Central memory CD8-positive, alpha-beta T cell (primary cell): ENCODE measurements around the gene CACNA2D3.

Source experiments
- ATAC-seq: fragments of 150-1000 bp; cut with Tn5 transposase; replicated peaks from 2 replicates; pipeline ENCODE4 v1.10.0; 2022; ENCODE audit warnings: mild to moderate bottlenecking, moderate FRiP score, moderate number of reproducible peaks; ENCODE audit not compliant: poor library complexity, severe bottlenecking; ENCODE audit errors: extremely low read depth
- DNase-seq, 2 donors: peaks; one replicate each; pipeline ENCODE4 v3.0.0; 2021; ENCODE audit warnings: low spot score in 2 of 2
- H3K27ac Mint-ChIP-seq: one replicate; pipeline ENCODE4 v1.8.0; 2022; ENCODE audit warnings: low read depth, mild to moderate bottlenecking, moderate library complexity, mixed read lengths
- H3K27me3 Mint-ChIP-seq: one replicate; pipeline ENCODE4 v1.8.0; 2022; ENCODE audit warnings: mixed read lengths
- H3K36me3 Mint-ChIP-seq: one replicate; pipeline ENCODE4 v1.8.0; 2022; ENCODE audit warnings: mild to moderate bottlenecking, moderate library complexity, mixed read lengths; ENCODE audit not compliant: insufficient read depth
- H3K4me1 Mint-ChIP-seq: one replicate; pipeline ENCODE4 v1.8.0; 2022; ENCODE audit warnings: mixed read lengths
- H3K4me3 Mint-ChIP-seq: one replicate; pipeline ENCODE4 v1.8.0; 2022; ENCODE audit warnings: mild to moderate bottlenecking, moderate library complexity, mixed read lengths
- H3K9me3 Mint-ChIP-seq: one replicate; pipeline ENCODE4 v1.8.0; 2022; ENCODE audit warnings: mixed read lengths

The CACNA2D3 gene

DNA sequence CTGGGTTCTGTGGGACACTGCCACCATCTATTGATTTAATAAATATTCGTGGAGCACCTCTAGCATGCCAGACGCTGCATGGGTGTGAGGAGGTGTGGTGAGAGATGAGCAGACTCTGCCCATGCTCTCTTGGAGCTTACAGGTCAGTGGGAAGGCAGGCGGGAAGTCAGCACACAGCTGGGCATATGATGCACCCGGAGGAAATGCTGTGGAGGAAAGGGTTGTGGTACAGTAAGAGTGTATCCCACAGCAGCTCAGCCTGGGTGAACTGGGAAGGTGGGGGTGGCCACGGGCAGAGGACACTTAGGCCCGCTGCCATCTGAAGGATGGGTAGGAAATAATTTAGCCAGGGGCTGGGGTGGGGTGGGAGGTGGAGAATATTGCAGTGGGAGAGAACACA, 392.1 kb downstream of the CACNA2D3 start:
- ATAC-seq = no peak
- Mint-ChIP-seq H3K36me3 (no peaks in the 10 kb centered on the region), H3K27me3 (no peaks in the 10 kb centered on the region), H3K4me3 (no peak overlapping the region), H3K9me3 (peaks cover 27% of the 10 kb centered on the region), H3K4me1 (no peaks in the 10 kb centered on the region), H3K27ac (no peak overlapping the region)
- no peak for DNase-seq

DNA sequence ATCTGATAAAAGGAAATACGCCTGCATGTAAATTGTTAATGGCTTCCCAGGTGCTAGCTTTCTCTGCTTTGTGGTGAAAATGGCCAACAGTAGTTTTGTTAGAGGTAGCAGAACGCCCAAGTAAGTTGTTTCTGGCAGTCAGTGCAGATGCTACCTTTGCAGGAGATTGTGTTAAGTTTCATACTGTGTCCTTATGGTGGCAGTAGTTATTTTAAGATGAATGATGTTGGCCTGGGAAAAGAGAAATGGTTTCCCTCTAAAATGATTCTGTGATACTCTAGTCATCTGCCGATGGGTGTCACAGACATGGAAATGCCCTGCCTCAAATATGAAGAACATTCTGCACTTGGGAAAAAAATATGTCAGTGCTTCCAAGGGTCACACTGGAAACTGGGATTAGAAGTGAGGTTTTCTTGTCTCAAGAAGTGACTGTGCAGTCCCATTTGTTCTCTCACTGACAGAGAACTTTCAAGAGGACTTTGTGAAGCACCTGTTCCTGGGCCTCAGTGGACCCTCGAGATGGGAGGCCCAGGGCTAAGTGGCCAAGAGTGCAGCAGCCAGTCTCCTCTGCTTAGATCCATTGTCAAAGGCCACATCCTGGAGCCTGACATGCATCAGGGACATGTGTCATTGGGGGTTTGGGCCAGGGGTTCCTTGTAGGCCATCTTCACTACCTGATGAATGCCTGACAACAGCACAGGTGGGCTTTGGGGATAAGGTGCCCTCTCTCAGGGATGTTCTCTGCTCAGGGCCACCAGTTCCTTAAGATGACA, 393.3 kb downstream of the CACNA2D3 start:
- no peak overlapping the region for H3K4me3 Mint-ChIP-seq
- no peaks in the 10 kb centered on the region for H3K27me3 Mint-ChIP-seq
- H3K4me1 Mint-ChIP-seq = no peaks in the 10 kb centered on the region

DNA sequence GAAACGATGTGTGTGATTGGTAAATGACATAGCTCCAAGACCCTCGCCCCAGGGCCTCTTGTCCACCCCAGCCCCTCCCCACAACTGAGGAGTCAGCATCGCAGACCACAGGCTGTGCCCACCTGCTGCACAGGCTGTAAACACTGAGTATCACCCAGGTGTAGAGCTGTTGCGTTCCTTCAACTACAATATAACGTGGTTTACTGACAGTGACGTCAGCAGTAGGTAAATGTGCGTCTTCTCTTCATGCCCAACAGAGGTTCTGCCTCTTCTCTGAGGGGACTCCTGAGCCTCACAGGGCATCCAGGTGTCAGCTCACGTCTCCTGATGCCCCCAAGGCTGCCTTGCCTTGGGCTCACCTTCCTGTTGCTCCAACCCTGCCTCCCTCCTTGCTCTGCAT, 395.1 kb downstream of the CACNA2D3 start:
- Mint-ChIP-seq H3K27ac (no peak overlapping the region), H3K27me3 (no peaks in the 10 kb centered on the region), H3K9me3 (peaks cover 10% of the 10 kb centered on the region), H3K36me3 (no peaks in the 10 kb centered on the region), H3K4me1 (no peaks in the 10 kb centered on the region), H3K4me3 (no peak overlapping the region)
- no peak for DNase-seq
- no peak for ATAC-seq

More for the DNA sequence above, 393.3 kb downstream of the CACNA2D3 start:
- ATAC-seq (no peak), DNase-seq (no peak)
- Mint-ChIP-seq H3K27ac (no peak overlapping the region), H3K9me3 (peaks cover 21% of the 10 kb centered on the region), H3K36me3 (no peaks in the 10 kb centered on the region)

DNA sequence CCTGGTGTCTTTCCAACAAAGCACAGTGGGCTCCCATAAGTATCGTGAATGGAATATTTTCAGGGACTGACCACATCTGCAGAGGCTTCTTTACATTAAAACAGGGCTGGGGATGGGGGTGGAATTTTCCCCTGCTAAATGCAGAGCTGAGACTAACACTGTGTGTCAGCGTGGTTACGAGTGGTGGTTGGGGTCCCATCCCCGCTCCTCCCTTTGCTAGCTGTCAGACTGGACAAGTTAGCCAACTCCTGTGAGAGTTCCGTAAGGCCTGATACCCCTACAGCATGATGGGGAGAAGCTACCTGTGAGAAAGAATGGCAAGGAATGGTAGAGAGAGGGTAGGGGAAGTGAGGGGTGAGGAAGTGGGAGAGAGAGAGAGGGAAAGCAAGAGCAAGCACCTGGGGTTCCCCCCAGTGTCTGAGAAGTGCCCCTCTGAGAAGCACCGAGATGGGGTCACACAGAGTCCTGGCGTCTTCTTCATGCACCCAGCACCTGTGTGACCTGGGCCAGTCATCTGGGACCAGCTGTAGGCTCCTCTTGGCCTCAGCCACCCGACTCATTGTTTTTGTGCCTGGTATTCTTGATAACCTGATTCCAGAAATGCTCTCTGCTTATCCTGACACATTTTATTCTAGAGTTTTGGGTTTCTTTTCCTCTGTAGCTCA, 395.8 kb downstream of the CACNA2D3 start:
- no peaks in the 10 kb centered on the region for H3K4me1 Mint-ChIP-seq
- no peak overlapping the region for H3K27ac Mint-ChIP-seq
- H3K9me3 Mint-ChIP-seq = peaks cover 8% of the 10 kb centered on the region
- no peak overlapping the region for H3K4me3 Mint-ChIP-seq
- ATAC-seq (no peak), DNase-seq (no peak)
- H3K36me3 Mint-ChIP-seq = no peaks in the 10 kb centered on the region
- no peaks in the 10 kb centered on the region for H3K27me3 Mint-ChIP-seq

DNA sequence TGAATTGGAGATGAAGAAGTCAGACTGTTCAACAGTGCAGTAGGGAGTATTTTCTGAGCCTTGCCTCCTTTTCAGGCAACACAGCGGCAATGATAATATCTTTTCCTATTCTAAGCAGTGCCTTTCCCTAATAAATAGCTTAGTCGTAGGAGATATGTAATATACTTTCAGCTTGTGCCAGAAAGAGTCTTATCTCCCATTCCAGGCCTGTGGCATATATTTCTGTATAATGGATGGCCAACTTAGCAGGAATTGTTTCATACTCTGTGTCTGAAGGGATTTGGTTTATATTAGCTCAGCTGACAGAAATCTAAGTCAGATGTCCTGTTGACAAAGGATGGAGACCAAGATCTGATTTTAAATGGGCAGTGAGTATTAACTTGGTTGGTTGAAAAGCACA, 397.1 kb downstream of the CACNA2D3 start:
- no peak for ATAC-seq
- H3K9me3 Mint-ChIP-seq = peaks cover 5% of the 10 kb centered on the region
- no peak for DNase-seq
- H3K27ac Mint-ChIP-seq = no peak overlapping the region
- H3K4me3 Mint-ChIP-seq = no peak overlapping the region
- H3K27me3 Mint-ChIP-seq = no peaks in the 10 kb centered on the region
- no peaks in the 10 kb centered on the region for H3K4me1 Mint-ChIP-seq
- no peaks in the 10 kb centered on the region for H3K36me3 Mint-ChIP-seq

DNA sequence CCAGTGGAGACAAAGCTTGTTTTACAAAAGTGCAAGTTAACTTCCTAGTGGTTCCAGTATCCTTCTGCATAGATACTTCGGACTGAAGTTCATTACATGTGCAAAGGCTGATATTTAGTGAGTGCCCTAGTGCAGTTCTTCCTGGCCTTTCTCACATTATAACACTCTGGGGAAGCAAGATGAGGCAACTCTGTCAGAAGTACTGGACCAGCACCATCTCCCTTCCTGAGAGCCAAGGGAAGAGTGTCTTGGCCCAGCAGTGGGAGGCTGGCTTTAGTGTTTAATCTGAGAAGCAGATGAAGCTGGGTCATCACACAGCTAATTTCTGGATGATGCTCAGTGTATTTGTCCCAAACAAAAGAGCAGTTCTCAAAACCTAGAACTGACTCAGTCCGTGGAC, 397.7 kb downstream of the CACNA2D3 start:
- no peaks in the 10 kb centered on the region for H3K27me3 Mint-ChIP-seq
- ATAC-seq (no peak), DNase-seq (no peak)
- no peaks in the 10 kb centered on the region for H3K36me3 Mint-ChIP-seq
- no peak overlapping the region for H3K4me3 Mint-ChIP-seq
- peaks cover 5% of the 10 kb centered on the region for H3K9me3 Mint-ChIP-seq
- H3K4me1 Mint-ChIP-seq = no peaks in the 10 kb centered on the region
- no peak overlapping the region for H3K27ac Mint-ChIP-seq

DNA sequence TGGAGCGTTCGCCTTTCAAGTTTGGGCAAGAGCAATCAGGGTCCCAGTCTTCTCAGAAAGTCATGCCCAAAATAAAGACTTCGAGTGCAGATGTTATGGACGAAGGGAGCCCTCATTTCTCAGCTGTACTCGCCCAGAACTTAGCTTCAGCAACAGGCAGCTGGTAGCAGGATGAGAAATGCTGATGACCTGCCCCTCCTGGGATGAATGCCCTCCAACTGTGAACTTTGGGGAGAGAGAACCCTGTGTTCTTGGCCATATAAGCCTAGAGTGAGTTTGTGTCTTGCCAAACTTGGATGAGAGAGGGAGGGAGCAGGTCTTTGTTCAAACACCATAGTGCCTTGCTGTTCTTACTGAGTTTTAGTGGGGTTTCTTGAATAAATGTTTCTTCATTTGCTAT, 405.2 kb downstream of the CACNA2D3 start:
- Mint-ChIP-seq H3K36me3 (peaks cover 2% of the 10 kb centered on the region), H3K4me3 (no peak overlapping the region), H3K27ac (no peak overlapping the region), H3K27me3 (no peaks in the 10 kb centered on the region), H3K4me1 (no peaks in the 10 kb centered on the region), H3K9me3 (peaks cover 5% of the 10 kb centered on the region)
- DNase-seq (no peak), ATAC-seq (no peak)

DNA sequence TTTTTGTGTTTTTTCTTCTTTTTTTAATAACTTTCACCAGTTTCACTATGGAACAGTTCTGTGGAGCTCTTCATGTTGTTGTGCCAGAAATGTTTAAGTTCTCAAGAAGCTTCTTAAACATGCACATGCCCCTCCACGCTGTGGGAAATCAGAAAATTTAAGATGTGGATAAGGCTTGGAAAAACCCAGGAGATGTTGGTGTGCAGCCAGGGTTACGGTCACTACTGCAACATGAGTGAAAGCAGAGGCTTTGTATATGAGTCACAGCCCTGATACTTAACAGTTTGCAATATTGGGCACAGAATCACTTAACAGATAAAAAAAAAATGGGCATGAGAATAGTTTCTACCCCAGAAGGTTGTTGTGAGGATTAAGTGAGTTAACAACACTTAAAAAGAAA, 405.6 kb downstream of the CACNA2D3 start:
- H3K4me3 Mint-ChIP-seq = no peak overlapping the region
- peaks cover 2% of the 10 kb centered on the region for H3K36me3 Mint-ChIP-seq
- no peaks in the 10 kb centered on the region for H3K4me1 Mint-ChIP-seq
- no peaks in the 10 kb centered on the region for H3K27me3 Mint-ChIP-seq
- peaks cover 5% of the 10 kb centered on the region for H3K9me3 Mint-ChIP-seq
- DNase-seq (no peak), ATAC-seq (no peak)
- H3K27ac Mint-ChIP-seq = no peak overlapping the region

DNA sequence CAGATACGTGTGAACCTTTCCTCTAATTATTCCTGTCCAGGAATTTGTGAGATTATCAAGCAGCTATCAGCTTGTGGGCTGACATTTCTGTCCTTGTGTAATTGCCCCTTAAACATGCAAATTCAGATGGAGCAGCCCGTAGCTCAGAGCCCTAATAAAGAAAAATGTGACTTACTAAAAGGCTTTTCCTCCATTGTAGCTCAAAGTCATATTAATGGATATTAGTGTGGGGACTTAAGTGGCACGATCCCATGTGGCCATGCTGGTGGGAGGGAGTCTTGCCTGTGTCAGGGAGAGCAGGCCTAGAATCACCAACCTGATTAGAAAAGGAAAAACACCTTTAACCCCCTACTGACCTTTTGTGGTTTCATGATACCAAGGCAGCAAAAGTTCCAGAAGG, 406.3 kb downstream of the CACNA2D3 start:
- peaks cover 5% of the 10 kb centered on the region for H3K9me3 Mint-ChIP-seq
- no peak overlapping the region for H3K4me3 Mint-ChIP-seq
- no peak for ATAC-seq

DNA sequence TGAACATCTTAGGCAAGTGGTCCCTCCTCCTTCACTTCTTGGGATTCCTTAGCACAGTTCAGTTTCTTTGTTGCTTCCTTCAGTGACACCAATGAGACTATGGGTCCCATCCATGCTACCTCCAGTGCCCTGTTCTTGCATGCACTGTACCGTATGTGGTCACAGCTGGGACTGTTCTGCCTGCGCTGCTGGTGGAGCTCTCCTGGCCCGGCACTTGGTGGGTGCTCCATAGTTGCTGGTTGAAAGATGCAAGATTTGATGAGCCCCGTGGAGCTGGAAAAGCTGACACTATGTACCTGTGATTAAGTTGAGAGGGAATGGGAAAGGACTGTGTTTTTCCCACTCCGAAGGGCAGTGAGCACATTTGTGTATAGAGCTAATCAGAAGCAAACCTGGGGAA, 407.7 kb downstream of the CACNA2D3 start:
- H3K4me3 Mint-ChIP-seq = no peak overlapping the region
- ATAC-seq (no peak), DNase-seq (no peak)
- no peaks in the 10 kb centered on the region for H3K27me3 Mint-ChIP-seq
- H3K9me3 Mint-ChIP-seq = peaks cover 5% of the 10 kb centered on the region
- H3K36me3 Mint-ChIP-seq = peaks cover 2% of the 10 kb centered on the region
- no peaks in the 10 kb centered on the region for H3K4me1 Mint-ChIP-seq
- H3K27ac Mint-ChIP-seq = no peak overlapping the region

More for the DNA sequence above, 406.3 kb downstream of the CACNA2D3 start:
- Mint-ChIP-seq H3K27ac (no peak overlapping the region), H3K4me1 (no peaks in the 10 kb centered on the region), H3K27me3 (no peaks in the 10 kb centered on the region), H3K36me3 (peaks cover 2% of the 10 kb centered on the region)
- no peak for DNase-seq

DNA sequence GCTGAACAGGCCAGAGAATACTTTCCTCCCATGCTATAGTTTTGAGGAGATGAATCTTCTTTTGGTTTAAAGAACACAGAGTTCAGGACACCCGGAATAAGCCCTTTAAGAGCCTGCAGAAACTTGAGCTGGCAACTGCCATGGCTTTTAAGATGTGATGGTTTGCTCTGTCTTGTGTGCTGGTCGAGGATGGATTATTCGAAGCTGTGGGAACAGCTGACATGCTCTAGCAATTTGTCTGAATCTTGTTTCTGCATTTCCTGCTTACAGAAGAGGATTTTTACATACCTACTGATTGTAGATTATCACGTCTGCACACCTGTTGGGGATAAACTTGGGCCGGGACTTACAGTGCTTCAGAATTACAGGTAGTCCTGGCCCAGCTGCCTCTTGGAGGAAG, 408.6 kb downstream of the CACNA2D3 start:
- Mint-ChIP-seq H3K4me3 (no peak overlapping the region), H3K4me1 (no peaks in the 10 kb centered on the region), H3K27me3 (no peaks in the 10 kb centered on the region), H3K9me3 (peaks cover 1% of the 10 kb centered on the region), H3K36me3 (peaks cover 2% of the 10 kb centered on the region), H3K27ac (no peak overlapping the region)
- no peak for ATAC-seq
- DNase-seq = no peak

DNA sequence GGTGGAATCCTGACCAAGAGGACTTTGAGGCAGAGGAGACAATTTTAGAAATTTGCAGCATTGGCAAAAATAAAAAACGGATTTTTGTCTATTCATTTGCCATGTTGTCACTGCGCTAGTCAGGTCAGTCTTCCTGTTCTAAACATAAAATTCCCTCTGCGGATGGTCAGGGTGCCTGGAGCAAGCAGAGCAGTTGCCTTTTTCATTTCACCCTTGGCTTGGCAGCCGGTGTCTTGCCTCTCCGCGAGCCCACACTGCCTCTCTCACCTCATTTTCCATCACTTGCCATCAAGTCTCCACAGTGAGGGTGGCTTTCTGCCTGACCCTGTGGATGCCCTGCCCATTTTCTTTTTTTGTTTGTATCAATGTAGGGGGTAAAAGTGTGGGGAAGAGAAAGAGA, 409.4 kb downstream of the CACNA2D3 start:
- ATAC-seq = no peak
- Mint-ChIP-seq H3K4me1 (no peaks in the 10 kb centered on the region), H3K36me3 (peaks cover 2% of the 10 kb centered on the region), H3K27ac (no peak overlapping the region), H3K27me3 (no peaks in the 10 kb centered on the region), H3K4me3 (no peak overlapping the region), H3K9me3 (no peaks in the 10 kb centered on the region)
- no peak for DNase-seq

DNA sequence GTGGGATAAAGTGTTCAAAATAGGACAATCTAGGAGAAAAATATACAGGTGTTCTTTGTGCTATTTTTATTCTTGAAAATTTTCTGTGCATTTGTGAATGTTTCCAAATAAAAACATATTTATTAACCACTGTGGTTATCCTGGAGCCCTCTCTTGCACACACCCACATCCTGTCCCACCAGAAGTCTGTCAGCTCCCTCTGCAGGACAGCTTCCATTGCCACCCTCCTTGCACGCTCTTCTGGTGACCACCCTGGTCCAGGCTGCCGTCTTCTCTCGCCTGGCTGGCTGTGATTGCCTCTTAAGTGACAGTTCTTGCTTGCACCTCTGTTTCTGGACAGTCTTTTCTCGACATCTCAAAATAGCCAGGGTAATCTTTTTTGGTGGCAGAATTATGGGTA, 411.5 kb downstream of the CACNA2D3 start:
- H3K4me3 Mint-ChIP-seq = no peak overlapping the region
- H3K36me3 Mint-ChIP-seq = peaks cover 2% of the 10 kb centered on the region
- no peak overlapping the region for H3K27ac Mint-ChIP-seq
- no peak for ATAC-seq
- no peaks in the 10 kb centered on the region for H3K4me1 Mint-ChIP-seq
- no peaks in the 10 kb centered on the region for H3K9me3 Mint-ChIP-seq
- no peak for DNase-seq
- no peaks in the 10 kb centered on the region for H3K27me3 Mint-ChIP-seq
